HuH-7 (cell line): Measurements from ENCODE around the gene FBP1.
A peak's percentile ranks its signal among the peaks of the same experiment; 100 is the strongest.

ENCODE experiments used
- DNase-seq: peaks from one replicate; pipeline ENCODE4 v3.0.0; 2011; ENCODE audit warnings: low spot score

FBP1 gene

DNA sequence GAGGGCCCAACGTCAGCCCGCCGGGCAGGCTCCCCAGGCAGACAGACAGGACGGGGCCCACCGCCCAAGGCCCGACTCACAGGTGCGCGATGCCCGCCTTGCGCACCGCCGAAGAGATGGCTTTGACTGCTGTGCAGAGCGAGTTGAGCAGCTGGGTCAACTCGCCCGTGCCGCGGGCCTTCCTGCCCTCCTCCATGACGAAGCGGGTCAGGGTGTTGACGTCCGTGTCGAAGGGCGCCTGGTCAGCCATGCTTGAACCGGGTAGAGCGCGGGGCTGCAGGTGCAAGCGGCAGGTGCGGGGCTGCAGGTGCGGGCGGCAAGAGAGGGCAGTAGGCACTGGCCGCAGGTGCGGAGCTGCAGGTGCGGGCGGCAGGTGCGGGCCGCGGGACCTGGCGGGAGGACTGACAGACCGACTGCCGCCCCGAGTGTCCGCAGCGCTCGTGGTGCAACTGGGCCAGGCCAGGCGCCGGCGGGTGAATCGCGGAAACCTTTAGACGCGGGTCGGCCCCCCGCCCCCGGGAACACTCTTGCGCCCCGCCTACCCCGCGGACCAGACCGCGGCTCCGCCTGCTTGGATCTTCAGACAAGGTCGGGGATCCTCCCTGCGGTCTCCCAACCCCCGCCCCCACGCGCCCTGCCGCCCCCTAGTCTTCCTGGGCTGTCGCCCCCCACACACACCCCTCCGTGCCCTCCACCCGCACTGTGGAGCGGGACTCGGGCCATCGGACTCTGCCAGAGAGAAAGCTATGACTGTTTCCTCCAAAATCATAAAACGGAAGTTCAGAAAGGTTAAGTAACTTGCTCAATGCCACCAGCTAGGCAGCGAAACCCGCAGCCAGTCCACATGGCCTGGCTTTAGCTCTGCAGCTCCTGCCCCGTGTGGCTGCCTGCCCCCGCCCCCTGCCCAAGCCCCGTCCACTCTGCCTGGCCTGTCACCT lies at the start of gene FBP1:
TSS of gene FBP1 (minus strand) at position 458 of the 938 bp plus-strand sequence. CDS start at position 250, 208 bp downstream.
- DNase-seq = peak; percentile 44

DNA sequence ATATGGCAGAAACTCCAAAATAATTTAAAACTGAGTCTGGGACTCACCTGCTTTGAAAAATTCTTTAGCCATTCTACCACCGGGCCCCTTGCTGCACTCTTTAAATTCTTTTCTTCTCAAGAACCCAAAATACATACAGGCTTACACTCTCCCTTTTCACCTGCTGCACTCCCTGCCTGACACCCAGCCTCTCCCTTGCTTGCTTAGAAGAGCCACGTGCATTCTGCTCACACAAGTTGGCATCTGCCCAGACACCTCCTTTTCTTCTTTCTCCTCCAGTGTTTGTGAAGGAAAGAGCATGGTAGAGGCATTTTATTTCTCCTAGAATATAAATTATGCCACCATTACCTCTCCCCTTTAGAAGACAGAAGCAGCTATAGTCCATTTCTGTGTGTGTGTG lies 48.1 kb upstream of the FBP1 start:
- DNase-seq = no peak

DNA sequence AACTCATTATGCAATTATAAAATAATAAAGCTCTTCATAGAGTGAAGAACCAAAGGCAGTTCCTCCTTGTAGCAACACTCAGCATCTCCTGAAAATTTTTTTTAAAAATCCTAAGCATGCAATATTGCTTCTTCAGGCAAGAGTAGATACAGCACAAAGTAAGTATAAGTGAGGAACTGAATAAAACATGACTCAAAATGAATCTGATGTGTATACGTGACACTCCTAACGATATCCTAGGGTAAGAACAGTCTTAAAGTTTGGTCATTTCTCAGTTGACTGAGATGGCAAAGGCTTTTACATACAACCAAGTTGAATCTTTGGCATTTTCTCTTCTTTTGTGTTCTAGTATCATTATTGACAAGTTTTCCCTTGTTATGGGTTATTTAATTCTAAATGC lies 46.0 kb upstream of the FBP1 start:
- no peak for DNase-seq

DNA sequence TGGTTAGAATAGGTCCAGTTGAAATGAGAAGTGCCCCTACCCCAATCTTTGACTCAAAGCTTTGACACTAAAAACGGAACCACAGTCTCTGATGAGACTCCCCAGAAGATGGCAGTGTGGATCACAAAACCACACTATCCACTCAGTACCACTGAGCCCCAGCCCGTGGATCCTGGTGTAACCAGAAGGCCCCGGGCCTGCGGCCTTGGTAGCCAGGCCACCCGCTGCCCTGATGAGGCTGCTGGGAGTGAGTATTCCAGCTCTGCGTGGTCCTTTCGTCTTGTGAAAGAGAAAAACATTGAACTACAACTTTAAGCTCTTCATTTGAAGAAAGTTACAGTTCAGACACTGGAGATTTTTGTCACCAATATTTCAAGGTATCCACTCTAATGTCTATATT lies 42.2 kb upstream of the FBP1 start:
- peak; percentile 64 for DNase-seq

DNA sequence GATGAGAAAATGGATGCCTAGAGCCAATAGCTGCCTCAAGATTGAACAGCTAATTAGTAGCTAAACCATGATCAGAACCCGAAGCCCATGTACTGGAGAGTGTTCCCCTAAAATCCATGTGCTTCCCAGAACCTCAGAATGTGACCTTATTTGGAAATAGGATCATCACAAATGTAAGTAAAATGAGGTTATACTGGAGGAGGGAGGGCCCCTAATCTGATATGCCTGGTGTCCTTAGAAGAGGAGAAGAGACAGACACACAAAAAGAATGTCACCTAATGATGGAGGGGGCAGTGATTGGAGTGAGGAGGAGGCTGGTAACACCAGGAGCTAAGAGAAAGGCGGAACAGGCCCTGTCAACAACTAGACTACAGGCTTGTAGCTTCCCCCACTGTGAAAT lies 41.3 kb upstream of the FBP1 start:
- no peak for DNase-seq

DNA sequence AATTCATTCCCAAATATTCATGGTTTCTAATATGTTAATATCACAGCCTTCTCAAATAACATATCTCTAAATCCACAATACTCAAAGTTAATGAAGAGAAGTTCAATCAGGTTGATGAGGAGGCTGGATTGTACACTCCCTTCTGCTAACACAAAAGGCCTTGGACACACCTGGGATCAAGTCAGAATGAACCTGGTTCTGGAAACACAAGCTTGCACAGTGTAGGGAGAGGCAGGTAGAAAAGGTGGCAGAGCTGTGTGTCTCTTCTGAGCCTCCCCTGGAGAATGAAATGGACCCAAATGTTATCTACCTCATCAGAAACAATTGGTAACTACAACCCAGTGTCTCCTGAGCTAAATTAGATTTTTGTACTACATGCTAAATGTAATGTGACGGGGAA lies 40.7 kb upstream of the FBP1 start:
- DNase-seq = no peak

DNA sequence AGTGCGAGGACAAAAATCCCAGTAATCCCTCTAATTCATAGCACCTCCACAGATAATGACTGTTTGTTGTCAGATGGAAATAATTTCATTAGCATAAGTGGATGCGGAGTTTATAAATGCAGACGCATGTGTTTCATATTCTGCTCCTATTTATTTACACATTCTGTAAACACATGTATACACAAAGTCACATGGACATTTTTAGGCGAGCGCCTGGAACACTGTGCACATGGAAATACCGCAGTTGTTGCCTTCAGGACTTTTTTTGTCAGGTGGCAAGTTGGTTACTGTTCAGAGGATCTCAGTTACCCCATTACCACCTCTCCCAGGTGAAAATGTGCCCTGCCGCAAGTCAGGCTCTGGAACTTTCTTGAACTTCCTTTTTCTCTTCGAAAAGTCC lies 40.3 kb upstream of the FBP1 start:
- DNase-seq = no peak

DNA sequence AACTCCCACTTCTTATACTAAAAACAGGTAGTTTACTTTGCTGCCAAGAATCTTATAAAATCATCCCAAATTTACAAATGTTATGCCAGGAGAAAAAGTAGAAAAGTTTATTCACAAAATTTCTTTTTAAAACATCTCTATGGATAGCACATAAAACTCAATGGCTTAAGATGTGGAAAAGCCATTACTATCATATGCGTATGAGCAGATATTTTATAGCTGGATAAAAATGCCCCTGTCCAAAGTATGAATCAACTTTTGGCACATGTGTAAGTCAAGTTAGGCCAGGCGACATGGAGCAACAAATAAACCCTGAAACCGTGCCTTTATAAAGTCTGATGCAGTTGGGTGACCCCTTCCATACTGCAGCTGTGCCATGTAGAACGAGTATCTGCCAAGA lies 38.6 kb upstream of the FBP1 start:
- no peak for DNase-seq

DNA sequence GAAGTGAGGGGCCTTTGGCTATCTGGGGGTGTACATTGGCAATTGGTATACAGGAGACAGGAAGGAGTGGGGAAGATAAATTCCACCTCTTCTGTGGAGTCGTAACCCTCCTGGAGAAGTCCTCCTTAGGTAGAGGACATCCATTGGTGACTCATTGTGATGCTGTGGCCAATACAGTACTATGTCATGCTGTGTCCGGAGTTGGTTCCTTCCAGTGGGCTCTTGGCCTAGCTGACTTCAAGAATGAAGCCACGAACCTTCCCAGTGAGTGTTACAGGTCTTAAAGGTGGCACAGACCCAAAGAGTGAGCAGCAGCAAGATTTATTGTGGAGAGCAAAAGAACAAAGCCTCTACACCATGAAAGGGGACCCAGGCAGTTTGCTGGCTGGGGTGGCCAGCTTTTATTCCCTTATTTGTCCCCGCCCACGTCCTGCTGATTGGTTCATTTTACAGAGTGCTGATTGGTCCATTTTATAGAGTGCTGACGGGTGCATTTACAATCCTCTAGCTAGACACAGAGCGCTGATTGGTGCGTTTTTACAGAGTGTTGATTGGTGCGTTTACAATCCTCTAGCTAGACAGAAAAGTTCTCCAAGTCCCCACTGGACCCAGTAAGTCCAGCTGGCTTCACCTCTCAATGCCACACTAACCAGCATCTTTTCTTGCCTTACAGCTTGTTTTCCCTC lies 37.3 kb upstream of the FBP1 start:
- DNase-seq = no peak

DNA sequence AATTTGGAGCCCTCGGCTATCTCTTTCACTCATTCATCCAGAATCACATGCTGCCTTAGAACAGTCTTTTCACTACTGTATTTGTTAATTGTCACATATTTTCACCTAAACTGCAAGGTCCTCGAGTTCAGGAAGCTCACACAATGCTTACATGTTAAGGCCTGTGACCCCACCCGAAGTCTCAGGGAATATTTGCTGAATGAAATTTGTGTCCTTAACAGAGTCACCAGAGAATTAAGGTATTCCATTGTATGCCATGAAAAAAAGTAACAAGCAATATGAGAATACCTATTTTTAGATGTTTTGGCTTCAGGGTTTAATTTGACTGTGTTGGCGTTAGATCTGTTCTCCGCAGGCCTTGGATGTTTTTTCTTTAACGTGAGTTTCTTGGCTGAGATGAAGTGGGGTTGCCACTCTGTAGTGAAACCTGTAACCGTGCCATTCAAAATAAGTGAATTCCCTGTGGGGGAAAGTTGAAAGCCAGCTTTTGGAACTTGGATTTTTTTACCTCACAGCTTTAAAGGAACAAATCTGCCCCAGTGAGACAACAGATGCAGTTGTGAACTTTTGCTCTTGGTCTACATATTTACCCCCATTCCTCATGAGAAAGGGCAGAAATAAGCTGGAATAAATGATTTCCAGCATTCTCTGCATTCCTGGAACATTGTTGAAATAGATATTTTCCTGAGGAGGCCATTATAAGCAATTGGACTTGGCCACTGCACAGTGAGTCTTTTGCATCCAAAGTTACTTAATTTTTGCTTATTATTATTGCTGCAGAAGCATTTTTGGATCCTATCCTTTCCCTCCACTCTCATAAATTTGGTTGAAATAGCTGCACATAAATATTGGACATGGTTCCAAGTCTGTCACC lies 35.9 kb upstream of the FBP1 start:
- no peak for DNase-seq

DNA sequence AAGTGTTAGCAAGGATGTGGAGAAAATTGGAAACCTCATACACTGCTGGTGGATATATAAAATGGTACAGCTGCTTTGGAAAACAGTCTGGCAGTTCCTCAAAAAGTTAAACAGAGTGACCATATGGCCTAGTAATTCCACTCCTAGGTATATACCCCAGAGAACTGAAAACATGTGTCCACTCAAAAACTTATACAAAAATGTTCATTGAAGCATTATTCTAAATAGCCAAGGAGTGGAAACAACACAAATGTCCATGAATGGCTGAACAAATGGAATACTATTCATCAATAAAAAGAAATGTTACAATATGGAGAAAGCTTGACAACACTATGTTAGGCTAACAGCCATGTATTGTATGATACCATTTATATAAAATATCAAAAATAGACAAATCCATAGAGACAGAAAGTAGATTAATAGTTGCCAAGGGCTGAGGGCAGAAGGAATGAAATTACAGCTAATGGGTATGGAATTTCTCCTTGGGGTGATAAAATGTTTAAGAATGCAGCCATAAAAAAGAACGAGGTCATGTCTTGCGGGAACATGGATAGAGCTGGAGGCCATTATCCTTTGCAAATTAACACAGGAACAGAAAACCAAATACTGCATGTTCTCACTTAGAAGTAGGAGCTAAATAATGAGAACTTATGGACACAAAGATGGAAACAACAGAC lies 33.6 kb upstream of the FBP1 start:
- no peak for DNase-seq

DNA sequence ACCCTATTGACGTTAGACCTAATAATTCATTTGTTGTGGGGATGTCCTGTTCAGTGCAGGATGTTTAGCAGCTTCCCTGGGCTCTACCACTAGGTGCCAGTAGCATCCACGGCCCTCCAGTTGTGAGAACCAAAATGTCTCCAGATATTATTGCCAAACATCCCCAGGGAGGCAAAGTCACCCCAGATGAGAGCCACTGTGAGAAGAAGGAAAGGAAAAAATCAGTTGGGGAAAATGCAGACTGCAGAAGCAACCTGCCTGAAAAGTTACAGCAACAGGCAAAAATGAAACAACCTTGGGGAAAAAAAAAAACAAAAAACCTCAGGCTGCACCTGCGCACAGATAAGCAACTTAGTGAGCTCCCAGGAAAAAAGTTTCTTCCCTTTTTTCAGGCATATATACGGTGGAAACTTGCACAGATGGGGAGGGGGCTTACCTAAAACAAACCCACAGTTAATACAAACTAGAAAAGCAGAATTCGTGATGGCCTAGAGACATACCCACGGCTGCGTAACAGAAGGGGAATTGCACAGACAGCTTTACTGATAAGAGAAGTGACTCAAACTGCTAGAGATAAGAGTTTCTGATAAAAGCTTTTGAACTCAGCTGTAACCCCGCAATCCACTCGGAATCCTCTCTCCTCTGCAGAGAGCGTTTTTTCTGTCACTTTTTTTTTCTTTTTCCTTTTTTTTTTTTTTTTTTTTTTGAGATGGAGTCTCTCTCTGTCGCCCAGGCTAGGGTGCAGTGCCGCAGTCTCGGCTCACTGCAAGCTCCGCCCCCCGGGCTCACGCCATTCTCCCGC lies 29.8 kb upstream of the FBP1 start:
- DNase-seq = peak; percentile 44

DNA sequence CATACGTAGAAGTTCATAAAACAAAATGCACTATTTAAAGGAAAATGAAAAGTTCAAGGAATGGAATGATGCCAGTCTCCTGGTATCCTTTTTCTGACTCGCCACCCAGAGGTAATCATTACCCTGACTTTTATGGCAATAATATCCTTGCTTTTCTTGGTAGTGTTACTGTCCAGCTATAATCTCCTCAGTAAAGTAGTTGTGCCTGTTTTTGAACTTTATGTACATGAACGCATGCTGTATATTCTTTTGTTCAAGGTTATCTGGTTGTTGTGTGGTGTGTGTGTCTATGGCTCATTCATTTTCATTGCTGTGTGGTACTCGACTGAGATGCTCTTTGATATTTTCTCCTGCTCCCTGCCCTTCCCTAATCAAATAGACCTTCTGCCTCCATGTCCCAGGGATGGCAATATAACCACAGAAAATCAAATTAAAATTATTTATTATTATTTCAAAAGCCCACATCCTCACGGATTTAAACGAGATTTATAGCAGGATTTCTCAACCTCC lies 29.2 kb upstream of the FBP1 start:
- DNase-seq = no peak

DNA sequence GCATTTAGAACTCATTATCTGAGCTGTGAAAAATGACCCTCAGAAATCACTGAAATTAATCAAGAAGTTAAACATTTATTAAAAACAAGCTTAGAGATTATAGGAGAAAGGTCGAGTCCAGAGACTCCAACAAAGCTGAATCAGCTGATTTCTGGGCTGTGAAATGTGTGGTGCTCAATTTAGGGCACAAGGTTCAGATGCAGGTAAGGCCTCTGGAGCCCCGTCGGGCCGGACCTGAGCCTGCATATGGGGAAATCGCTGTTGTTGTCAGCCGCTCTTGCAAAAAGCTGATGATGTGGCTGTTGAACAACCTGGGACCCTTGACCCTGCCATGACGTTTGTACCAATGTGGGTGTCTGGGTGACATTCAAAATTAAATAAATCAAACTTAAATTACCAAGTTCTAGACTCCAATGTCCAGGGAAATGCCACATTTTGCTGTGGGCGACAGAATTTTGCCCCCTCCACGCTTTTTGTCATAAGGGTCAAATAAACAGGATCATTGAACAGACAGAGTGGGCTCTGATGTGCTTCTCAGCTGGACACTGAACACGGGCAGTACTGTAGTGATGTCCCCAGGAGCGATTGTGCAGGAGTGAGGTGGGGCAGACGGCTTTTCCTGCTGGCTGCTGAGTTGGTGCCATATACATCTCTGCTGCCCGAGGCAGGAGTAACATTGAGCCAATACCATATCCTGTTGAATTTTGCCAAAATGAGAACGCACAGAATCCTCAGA lies 27.2 kb upstream of the FBP1 start:
- DNase-seq = no peak

DNA sequence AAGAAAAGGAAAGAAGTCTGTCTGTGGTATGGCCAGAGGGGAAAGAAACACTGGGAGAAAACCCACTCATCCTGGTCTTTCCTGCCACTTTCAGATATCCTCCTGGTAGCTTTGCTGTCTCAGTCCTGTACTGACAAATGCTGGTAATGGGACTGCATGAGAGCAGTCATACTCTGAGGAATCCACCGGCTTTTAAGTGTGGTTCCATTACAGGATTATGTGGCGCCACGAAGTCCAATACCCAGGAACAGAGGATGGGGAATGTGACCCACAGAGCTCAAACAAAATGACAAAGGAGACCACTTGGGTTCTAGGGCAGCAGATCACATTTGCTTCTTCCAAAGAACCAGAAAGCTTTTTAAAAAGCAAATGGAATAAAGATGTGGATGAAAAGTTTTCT lies 26.3 kb upstream of the FBP1 start:
- no peak for DNase-seq

DNA sequence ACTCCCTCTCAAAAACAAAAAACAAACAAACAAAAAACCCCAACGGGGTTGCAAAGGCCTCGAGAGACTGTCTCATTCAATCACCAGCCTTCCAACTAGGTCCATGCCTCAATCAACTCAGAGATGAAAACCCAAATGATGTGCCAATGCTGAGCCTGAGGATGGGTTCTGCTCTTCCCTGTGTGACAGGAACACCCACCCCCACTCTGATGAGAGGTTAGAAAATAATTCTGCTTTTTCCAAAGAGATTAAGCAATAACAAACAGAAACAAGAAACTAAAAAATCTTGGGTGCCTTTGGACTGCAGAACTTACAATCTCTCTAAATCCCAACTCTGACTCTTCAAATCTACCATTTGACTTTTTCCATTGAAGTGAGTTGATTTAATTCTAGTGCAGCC lies 25.5 kb upstream of the FBP1 start:
- no peak for DNase-seq

DNA sequence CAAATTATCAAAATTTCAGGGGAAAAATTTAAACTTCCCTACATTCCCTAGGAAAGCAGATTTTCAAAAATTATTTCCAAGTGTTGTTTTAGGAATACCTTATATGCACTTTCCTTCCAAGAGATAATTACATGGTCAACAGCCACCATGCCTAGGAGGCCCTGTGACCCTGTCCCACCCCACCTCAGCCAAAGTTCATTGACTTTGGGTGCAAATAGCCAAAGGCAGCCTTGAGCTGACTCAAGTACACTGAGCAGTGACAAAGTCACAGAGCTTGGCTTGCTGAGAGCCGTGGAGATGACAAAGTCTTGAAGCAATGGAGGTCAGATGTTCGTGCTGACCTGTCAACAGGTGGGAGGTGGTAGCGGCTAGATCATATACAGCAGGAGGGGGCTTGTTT lies 24.3 kb upstream of the FBP1 start:
- DNase-seq = no peak

DNA sequence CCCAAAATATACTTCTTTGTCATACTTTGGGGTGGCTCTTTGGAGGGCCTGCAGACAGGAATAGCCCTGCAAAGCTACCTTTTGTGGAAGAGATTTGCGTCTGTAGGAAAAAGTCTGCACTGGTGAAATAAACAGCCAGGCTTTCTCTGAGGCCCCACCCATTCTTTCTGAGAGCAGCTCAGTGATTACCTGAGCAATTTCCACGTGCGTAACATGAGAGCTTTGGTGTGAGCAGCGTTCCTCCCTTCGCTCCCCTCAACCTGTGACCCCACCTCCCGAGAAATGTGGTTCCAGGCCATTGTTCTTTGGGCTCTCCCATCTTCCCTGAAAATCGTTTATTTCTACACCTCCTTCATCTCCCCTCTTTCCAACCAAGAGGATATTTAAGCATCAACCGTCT lies 23.8 kb upstream of the FBP1 start:
- DNase-seq = no peak

DNA sequence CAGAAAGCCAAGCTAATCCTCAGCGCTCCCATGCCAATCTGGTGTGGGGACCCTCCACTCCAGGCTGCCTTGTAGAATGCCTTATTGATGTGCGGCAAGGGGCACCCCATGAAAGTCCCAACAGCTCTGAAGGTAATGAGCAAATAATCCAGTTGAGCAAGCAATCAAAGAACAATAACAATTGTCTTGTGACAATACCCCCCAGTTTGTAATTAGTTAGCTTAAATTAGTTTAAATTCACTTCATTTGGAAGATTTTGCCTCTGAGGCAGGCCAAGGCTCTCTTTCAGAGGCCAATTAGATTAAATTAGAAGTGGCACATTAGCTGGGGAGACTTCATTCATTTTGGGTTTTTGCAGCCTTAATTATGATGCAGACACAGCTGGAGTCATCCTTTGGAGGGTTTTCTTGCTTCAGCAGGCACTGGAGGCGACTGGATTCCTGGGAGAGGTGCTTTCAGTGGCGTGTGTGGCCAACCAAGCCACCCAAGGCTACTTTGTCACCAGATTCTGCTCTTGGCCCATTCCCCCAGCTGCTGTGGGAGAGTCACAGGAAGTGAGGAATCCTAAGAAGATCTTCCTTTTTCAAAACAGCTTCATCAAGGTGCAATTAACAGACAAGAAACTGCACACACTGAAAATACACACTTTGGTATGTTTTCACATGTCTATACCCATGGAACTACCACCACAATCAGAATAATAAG lies 17.9 kb upstream of the FBP1 start:
- no peak for DNase-seq

DNA sequence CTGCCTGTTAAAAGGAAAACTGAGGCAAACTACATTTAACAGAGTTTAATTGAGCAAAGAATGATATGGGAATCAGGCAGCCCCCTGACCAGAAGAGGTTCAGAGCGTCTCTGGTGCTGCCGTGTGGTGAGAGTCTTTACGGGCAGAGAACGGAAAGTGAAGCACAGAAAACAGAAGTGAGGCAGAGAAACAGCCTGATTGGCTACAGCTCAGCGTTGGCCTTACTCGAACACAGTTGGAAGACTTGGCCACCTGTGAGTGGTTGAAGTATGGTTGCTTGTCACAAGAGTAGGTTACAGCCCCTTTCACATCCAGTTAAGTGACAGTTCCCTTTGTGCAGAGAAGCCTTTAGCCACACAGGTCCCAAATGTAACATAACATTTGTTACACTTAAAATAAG lies 16.9 kb upstream of the FBP1 start:
- DNase-seq = no peak
